ENCODE data around the gene FGF22. TPM values are rescaled to one million over a fixed set of nuclear protein-coding genes. Genes with fewer than 3 reads are reported as not detected.

FGF22 gene
- total and polyA plus RNA-seq, 4 donors, result 0.08 TPM; not detected in 3

DNA sequence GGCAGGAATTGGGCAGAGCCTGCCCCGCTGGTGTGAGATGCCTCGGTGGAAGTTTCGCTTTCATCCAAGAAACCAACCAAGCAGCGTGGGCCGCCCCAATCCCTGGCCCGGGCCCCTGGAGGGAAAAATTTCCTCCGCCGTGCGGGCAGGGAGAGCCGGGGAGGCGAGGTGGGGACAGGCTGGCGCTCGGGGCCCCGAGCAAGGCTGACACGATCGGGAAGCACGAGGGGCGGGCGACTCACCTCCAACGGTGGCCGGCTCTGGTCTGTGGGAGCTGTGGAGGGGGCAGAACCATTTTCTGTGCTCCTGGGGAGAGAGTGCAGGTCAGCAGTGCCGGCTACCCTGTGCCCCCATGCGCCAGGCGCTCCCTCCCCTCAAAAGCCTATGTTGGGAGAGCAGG lies 12.3 kb downstream of the FGF22 start:
- TF ChIP-seq EGR1 (IDR thresholded peaks at IDR 0.05; ENCODE audit: low read depth in 2 of 2), result no peak
- no peak for TF ChIP-seq NR2F2 (IDR thresholded peaks at IDR 0.05)
- no peak for TF ChIP-seq FOXA2 (IDR thresholded peaks at IDR 0.05)
- TF ChIP-seq, protein P1, sequence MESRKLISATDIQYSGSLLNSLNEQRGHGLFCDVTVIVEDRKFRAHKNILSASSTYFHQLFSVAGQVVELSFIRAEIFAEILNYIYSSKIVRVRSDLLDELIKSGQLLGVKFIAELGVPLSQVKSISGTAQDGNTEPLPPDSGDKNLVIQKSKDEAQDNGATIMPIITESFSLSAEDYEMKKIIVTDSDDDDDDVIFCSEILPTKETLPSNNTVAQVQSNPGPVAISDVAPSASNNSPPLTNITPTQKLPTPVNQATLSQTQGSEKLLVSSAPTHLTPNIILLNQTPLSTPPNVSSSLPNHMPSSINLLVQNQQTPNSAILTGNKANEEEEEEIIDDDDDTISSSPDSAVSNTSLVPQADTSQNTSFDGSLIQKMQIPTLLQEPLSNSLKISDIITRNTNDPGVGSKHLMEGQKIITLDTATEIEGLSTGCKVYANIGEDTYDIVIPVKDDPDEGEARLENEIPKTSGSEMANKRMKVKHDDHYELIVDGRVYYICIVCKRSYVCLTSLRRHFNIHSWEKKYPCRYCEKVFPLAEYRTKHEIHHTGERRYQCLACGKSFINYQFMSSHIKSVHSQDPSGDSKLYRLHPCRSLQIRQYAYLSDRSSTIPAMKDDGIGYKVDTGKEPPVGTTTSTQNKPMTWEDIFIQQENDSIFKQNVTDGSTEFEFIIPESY (IDR thresholded peaks at IDR 0.05), result no peak
- TF ChIP-seq, protein P2, sequence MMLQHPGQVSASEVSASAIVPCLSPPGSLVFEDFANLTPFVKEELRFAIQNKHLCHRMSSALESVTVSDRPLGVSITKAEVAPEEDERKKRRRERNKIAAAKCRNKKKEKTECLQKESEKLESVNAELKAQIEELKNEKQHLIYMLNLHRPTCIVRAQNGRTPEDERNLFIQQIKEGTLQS (IDR thresholded peaks at IDR 0.05), result no peak
- no peak for TF ChIP-seq TAF1 (conservative IDR thresholded peaks at IDR 0.05)
- TF ChIP-seq HNF4G (IDR thresholded peaks at IDR 0.05), result no peak
- peaks cover 0 to 7% (median 3%) of the 10 kb centered on the region in 4 donors for H3K4me1 ChIP-seq (ENCODE audit: control insufficient read depth in 4 of 4, insufficient read depth in 4 of 4, low read length in 3 of 4)
- no peaks in the 10 kb centered on the region for H3K9me3 ChIP-seq (ENCODE audit: control insufficient read depth in 4 of 4, low read length in 3 of 4)
- WGBS, result 92% methylated on average over 24 of the region's 24 CpGs
- H3K4me3 ChIP-seq (ENCODE audit: low read depth in 1 of 3, low read length in 3 of 3), result no peak overlapping the region
- H3K27ac ChIP-seq (ENCODE audit: low read depth in 1 of 2, low read length in 2 of 2), result no peak overlapping the region
- DNase-seq (ENCODE audit: low spot score), result no peak
- H3K9ac ChIP-seq (ENCODE audit: low read depth in 1 of 2, low read length in 2 of 2), result no peak overlapping the region
- no peaks in the 10 kb centered on the region for H3K27me3 ChIP-seq (ENCODE audit: control insufficient read depth in 4 of 4, insufficient read depth in 4 of 4, low read length in 3 of 4)
- H3K36me3 ChIP-seq (ENCODE audit: control insufficient read depth in 4 of 4, insufficient read depth in 3 of 4, low read depth in 1 of 4, low read length in 3 of 4), result peaks cover 6 to 54% (median 23%) of the 10 kb centered on the region in 4 donors

DNA sequence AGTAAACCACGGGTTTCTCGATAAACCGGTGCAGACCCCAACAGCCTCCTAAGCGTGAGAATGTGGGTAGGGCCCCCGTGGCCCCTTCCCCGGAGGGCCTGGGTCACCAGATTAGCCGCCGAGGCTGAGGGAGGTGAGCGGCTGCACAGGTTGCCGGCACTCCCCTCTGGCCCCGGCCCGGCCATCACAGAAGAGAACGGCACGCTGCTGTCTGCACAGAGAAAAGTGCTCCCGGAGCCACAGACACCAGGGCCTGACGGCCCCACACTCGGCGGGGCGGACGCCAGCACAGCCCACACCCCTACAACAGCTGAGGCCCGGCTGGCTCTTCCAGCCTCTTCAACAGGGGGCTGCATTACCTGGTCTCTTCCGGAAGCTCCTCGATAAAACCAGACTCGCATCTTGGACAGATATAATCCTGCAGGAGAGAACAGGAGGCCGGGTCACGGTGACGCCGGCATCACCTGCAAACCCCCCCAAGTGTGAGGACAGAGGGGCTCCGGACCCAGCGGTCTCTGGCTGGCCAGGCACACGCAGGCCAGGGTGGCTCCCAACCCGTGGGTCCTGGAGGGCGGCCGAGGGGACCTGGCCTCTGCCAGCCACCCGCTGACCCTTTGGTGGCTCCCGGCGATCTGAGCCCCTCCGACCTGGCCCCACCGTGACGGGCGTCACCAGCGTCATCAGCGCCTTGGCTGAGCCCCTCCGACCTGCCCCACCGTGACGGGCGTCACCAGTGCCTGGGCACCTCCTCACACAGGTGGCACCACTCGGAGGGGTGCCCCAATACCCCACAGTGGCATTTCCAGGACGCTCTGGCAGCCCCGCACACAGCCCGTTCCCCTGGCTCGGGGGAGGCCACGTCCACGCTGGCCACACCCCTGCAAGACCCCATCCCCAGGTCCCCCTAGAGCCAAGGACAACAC lies 13.0 kb downstream of the FGF22 start:
- WGBS, result 95% methylated on average over 54 of the region's 54 CpGs
- Histone ChIP-seq H3K9ac (ENCODE audit: low read depth in 1 of 2, low read length in 2 of 2) (no peak overlapping the region), H3K36me3 (ENCODE audit: control insufficient read depth in 4 of 4, insufficient read depth in 3 of 4, low read depth in 1 of 4, low read length in 3 of 4) (peaks cover 6 to 47% (median 19%) of the 10 kb centered on the region in 4 donors), H3K4me1 (ENCODE audit: control insufficient read depth in 4 of 4, insufficient read depth in 4 of 4, low read length in 3 of 4) (peaks cover 6 to 14% (median 11%) of the 10 kb centered on the region in 4 donors), H3K27ac (ENCODE audit: low read depth in 1 of 2, low read length in 2 of 2) (no peak overlapping the region), H3K4me3 (ENCODE audit: low read depth in 1 of 3, low read length in 3 of 3) (no peak overlapping the region), H3K27me3 (ENCODE audit: control insufficient read depth in 4 of 4, insufficient read depth in 4 of 4, low read length in 3 of 4) (no peaks in the 10 kb centered on the region), H3K9me3 (ENCODE audit: control insufficient read depth in 4 of 4, low read length in 3 of 4) (no peaks in the 10 kb centered on the region)
- TF ChIP-seq GABPA (IDR thresholded peaks at IDR 0.05 in 1 of 2, conservative IDR thresholded peaks at IDR 0.05 in 1 of 2), result no peak
- TF ChIP-seq, protein P3, sequence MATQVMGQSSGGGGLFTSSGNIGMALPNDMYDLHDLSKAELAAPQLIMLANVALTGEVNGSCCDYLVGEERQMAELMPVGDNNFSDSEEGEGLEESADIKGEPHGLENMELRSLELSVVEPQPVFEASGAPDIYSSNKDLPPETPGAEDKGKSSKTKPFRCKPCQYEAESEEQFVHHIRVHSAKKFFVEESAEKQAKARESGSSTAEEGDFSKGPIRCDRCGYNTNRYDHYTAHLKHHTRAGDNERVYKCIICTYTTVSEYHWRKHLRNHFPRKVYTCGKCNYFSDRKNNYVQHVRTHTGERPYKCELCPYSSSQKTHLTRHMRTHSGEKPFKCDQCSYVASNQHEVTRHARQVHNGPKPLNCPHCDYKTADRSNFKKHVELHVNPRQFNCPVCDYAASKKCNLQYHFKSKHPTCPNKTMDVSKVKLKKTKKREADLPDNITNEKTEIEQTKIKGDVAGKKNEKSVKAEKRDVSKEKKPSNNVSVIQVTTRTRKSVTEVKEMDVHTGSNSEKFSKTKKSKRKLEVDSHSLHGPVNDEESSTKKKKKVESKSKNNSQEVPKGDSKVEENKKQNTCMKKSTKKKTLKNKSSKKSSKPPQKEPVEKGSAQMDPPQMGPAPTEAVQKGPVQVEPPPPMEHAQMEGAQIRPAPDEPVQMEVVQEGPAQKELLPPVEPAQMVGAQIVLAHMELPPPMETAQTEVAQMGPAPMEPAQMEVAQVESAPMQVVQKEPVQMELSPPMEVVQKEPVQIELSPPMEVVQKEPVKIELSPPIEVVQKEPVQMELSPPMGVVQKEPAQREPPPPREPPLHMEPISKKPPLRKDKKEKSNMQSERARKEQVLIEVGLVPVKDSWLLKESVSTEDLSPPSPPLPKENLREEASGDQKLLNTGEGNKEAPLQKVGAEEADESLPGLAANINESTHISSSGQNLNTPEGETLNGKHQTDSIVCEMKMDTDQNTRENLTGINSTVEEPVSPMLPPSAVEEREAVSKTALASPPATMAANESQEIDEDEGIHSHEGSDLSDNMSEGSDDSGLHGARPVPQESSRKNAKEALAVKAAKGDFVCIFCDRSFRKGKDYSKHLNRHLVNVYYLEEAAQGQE (IDR thresholded peaks at IDR 0.05), result no peak
- no peak for TF ChIP-seq HNF4G (IDR thresholded peaks at IDR 0.05)
- TF ChIP-seq YY1 (IDR thresholded peaks at IDR 0.05), result no peak
- TF ChIP-seq FOXA1 (IDR thresholded peaks at IDR 0.05), result no peak
- no peak for TF ChIP-seq RAD21 (IDR thresholded peaks at IDR 0.05)
- no peak for TF ChIP-seq SP1 (IDR thresholded peaks at IDR 0.05)
- TF ChIP-seq, protein P4, sequence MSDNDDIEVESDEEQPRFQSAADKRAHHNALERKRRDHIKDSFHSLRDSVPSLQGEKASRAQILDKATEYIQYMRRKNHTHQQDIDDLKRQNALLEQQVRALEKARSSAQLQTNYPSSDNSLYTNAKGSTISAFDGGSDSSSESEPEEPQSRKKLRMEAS (IDR thresholded peaks at IDR 0.05), result no peak
- no peak for DNase-seq (ENCODE audit: low spot score)

All from liver (tissue), 9 donors.